Measurements from ENCODE around the gene PAGR1.

PAGR1 gene

DNA sequence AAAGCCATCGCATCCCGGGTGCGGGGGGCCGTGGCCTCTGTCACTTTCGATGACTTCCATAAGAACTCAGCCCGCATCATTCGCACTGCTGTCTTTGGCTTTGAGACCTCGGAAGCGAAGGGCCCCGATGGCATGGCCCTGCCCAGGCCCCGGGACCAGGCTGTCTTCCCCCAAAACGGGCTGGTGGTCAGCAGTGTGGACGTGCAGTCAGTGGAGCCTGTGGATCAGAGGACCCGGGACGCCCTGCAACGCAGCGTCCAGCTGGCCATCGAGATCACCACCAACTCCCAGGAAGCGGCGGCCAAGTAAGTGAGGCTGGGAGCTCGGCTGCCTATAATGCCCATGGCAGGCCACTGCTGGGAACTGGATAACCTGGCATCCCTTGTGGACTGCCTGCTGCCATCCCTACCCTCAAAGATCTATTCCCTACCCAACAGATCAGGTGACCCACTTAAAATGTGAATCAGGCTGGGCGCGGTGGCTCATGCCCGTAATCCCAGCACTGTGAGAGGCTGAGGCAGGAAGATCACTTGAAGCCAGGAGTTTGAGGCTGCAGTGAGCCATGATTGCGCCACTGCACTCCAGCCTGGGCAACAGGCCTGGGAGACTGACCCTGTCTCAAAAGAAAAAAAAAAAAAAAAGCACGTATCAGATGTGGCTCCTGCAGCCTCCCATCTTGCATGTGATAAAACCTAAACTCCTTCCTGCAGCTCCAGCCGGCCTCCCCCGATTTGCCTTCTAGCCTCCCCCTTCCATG is 28.8 kb downstream of the PAGR1 start:
- TF ChIP-seq, protein P1, sequence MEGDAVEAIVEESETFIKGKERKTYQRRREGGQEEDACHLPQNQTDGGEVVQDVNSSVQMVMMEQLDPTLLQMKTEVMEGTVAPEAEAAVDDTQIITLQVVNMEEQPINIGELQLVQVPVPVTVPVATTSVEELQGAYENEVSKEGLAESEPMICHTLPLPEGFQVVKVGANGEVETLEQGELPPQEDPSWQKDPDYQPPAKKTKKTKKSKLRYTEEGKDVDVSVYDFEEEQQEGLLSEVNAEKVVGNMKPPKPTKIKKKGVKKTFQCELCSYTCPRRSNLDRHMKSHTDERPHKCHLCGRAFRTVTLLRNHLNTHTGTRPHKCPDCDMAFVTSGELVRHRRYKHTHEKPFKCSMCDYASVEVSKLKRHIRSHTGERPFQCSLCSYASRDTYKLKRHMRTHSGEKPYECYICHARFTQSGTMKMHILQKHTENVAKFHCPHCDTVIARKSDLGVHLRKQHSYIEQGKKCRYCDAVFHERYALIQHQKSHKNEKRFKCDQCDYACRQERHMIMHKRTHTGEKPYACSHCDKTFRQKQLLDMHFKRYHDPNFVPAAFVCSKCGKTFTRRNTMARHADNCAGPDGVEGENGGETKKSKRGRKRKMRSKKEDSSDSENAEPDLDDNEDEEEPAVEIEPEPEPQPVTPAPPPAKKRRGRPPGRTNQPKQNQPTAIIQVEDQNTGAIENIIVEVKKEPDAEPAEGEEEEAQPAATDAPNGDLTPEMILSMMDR (IDR thresholded peaks at IDR 0.05), result no peak

DNA sequence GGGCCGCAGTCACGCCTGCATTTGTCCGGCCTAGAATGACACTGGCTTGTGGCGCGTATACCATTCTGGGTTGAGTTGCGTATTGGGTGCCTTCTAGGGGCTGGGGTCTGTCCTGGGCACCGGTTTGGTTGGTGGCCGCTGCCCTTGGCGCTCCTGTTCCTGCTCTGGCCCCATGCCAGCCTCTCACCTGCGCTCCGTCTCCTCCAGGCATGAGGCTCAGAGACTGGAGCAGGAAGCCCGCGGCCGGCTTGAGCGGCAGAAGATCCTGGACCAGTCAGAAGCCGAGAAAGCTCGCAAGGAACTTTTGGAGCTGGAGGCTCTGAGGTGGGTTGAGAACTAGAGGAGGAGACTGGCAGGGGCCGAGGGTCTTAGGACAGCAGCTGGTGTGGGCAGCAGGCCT is 29.7 kb downstream of the PAGR1 start:
- TF ChIP-seq, protein P1 (IDR thresholded peaks at IDR 0.05), result no peak

DNA sequence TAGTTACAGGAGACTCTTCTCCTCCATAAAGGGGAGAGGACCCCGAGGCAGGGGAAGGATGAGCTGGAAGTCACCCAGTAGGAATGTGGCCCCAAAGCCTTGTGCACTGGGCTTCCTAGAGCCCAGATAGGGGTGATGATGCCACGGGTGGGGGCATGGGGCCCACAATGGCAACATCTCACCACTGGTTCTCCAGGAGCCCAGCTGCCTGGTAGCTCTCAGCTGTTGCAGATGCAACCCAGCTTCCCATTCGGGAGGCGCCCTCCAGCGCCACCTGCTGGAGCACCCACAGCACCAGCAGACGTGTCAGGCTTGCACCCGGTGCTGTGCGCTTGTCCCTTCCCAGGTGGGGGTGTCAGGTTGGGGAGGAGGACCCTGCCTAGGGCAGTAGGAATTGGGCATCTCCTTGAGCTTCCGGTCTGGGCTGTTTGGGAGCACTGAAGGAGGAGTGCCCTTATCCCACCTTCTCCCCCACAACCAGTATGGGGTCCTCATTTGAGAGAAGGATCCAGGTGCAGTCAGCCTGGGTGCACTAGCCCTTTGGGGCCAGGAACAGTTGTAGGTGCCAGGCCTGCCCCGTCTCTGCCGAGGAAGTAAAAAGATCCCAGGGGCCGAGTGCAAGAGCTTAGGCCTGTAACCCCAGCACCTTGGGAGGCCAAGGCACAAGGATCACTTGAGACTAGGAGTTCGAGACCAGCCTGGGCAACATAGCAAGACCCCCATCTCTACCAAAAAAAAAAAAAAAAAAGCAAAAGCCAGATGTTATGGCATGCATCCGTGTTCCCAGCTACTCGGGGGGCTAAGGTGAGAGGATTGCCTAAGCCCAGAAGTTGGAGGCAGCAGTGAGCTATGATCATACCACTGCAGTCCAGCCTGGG is 32.7 kb downstream of the PAGR1 start:
- TF ChIP-seq, protein P1 (IDR thresholded peaks at IDR 0.05), result peak; percentile 68

DNA sequence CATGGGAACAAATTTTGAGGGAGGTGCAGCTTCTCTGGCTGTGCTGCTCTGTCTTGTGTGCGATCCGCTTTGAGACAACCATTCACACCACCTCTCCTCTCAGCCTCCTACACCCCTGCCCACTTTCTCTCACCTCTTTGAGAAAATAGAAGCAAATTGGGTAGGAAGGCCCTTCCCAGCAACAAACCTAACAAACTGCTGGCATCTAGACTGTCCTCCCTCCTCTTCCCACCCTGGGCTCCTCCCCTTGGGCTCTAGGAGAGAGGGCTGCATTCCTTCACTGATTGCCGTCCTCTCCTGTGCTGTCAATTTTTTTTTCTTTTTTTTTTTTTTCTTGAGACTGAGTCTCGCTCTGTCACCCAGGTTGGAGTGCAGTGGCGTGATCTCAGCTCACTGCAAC is 33.6 kb downstream of the PAGR1 start:
- TF ChIP-seq, protein P1 (IDR thresholded peaks at IDR 0.05), result no peak

DNA sequence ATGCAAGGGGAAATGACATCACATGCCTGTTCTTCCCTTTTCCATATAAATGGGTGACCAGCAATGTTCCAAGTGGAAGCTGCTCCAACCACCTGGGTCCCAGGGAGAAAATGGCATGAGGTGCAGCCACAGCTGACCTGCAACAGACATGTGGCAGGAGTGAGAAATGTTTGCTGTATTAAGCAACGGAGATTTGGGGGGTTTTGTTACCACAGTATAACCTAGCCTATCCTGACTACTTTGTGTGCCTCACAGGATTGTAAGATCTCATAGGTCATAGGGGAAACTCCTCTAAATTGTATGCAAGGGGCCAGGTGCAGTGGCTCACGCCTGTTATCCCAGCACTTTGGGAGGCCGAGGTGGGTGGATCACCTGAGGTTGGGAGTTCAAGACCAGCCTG is 35.0 kb downstream of the PAGR1 start:
- TF ChIP-seq, protein P1 (IDR thresholded peaks at IDR 0.05), result no peak

DNA sequence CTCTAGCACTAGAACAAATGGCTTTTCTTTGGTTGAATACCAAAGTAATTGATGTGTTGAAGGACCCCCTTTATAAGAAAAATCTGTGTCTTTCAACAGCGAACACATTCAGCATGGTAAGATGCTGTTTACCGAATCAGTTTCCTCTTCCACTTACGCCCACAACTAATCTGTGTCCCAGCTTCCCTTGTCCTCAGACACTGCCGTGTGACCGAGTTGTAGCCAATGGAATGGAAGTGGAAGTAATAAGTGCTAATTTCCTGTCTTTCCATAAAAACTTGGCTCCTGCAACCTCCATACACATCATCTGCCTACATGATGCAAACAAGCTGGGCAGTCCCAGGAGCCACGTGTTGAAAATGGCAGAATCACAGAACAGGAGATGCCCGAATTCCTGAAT is 36.7 kb downstream of the PAGR1 start:
- TF ChIP-seq, protein P1 (IDR thresholded peaks at IDR 0.05), result no peak

DNA sequence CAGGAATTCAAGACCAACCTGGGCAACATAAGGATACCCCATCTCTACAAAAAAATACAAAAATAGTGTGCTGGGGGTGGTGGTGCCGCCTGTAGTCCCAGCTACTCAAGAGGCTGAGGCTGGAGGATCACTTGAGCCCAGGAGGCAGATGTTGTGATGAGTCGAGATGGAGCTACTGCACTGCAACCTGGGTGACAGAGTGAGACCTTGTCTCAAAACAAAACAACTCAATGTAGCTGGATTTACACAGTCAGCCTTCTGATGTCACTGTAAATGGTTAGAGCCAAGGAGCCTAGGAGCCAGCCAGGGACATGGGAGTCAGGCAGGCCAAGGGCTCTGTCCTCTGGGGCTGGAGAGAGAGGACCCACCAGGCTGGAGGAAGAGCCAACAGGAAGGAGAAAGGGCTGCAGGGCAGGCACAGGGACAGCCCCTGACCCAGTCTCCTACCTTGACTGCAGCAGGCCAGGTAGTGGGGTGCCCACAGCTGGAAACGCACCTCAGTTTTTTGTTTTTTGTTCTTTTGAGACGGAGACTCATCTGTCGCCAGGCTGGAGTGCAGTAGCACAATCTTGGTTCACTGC is 38.7 kb downstream of the PAGR1 start:
- TF ChIP-seq, protein P1 (IDR thresholded peaks at IDR 0.05), result no peak
